Gastrocnemius medialis (tissue), 4 donors: Measurements from ENCODE around the gene STK17B. TPM values are rescaled to one million over a fixed set of nuclear protein-coding genes. Genes with fewer than 3 reads are reported as not detected.
"Not testable (repeated sequence)": the region's sequence is repeated elsewhere in the genome, so short reads cannot be mapped to it uniquely, and the experiment has no call there.

Experiments
- ATAC-seq, 2 donors: fragments of 150-250 bp; one replicate each; pipeline ENCODE4 v1.9.1; 2016
- DNase-seq, 2 donors: peaks; one replicate each; pipeline ENCODE4 v3.0.0-alpha.2; 2019
- H3K27ac ChIP-seq, 4 donors: fragments of 200-600 bp; sonication (generic); 1 replicate in 1 of 4; 2 replicates in 3 of 4; pipeline ENCODE4 v1.5.1; 2016 to 2018; ENCODE audit warnings: mild to moderate bottlenecking in 2 of 4, moderate library complexity in 1 of 4
- H3K27me3 ChIP-seq, 3 donors: fragments of 200-600 bp; sonication (generic) in 2 of 3; 1 replicate in 1 of 3; 2 replicates in 2 of 3; pipeline versions ENCODE4 v1.5.1 to v1.6.0; 2016 to 2019; ENCODE audit warnings: mild to moderate bottlenecking in 1 of 3, moderate library complexity in 1 of 3
- H3K36me3 ChIP-seq, 2 donors: fragments of 200-600 bp; sonication (generic) in 1 of 2; one replicate each; pipeline ENCODE4 v1.5.1; 2017 to 2018
- H3K4me1 ChIP-seq, 2 donors: fragments of 200-600 bp; sonication (generic) in 1 of 2; one replicate each; pipeline ENCODE4 v1.5.1; 2016 to 2017; ENCODE audit warnings: mild to moderate bottlenecking in 2 of 2
- H3K4me3 ChIP-seq, 4 donors: fragments of 200-600 bp; sonication (generic) in 3 of 4; 1 replicate in 1 of 4; 2 replicates in 3 of 4; pipeline ENCODE4 v1.5.1; 2016 to 2019; ENCODE audit warnings: mild to moderate bottlenecking in 2 of 4
- H3K9me3 ChIP-seq, 3 donors: fragments of 200-600 bp; sonication (generic) in 2 of 3; 1 replicate in 1 of 3; 2 replicates in 2 of 3; pipeline ENCODE4 v1.5.1; 2016 to 2019
- POLR2A ChIP-seq, 2 donors: fragments of 450-650 bp; IDR thresholded peaks; one replicate each; pipeline ENCODE4 v1.6.1; 2017; ENCODE audit warnings: antibody characterized with exemption in 2 of 2, mild to moderate bottlenecking in 2 of 2, moderate library complexity in 2 of 2
- in situ Hi-C, 4 donors: fragments of 200-750 bp; cut with MboI; loops; one replicate each; pipeline versions ENCODE4 v1.15.0 to v1.8.0; 2017; ENCODE audit warnings: low sequenced_read_pairs in 4 of 4
- intact Hi-C: fragments of 100-400 bp; cut with DNase I; formaldehyde crosslinking; loops from one replicate; pipeline ENCODE4 v1.15.1; 2023; ENCODE audit warnings: low total_unique reads
- total RNA-seq, 4 donors: library from RNA; depleted of rRNA; stranded (reverse); fragments of >200 nt; gene quantifications; one replicate each; pipeline versions ENCODE4 v1.1.0 to v1.2.3, GENCODE V29; 2016
- TF ChIP-seq, protein P1 (sequence below), 5 experiments: fragments of 450-650 bp in 3 of 5; fragments of 200-600 bp in 2 of 5; sonication (generic) in 2 of 5; IDR thresholded peaks in 4 of 5; conservative IDR thresholded peaks in 1 of 5; 1 replicate in 4 of 5; 2 replicates in 1 of 5; pipeline ENCODE4 v1.5.1; 2016 to 2019; ENCODE audit warnings: antibody characterized with exemption in 5 of 5, mild to moderate bottlenecking in 3 of 5, moderate library complexity in 3 of 5

STK17B gene
- total RNA-seq, 4 donors from 2014 or later: 4.4 to 11.5 (median 8.8) TPM

DNA sequence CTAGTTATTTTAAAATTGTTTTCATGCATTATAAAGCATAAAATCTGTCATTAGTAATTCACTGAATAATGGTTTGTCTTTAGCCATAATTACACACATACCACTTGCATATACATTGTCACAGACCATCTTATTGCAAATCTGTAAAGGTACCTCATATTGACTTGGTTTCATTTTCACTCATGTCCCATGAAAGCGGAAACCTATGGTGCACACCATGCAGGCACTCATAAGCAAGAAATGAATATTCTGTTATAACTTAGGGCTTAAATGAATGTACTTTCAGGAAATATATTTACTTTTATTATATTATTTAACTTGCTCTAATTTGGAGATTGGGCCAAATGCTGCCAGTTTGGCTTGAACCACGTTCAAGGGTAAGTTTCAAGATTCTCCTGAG is 29.2 kb upstream of the STK17B start:
- DNase-seq (no peak), ATAC-seq (no peak)
- in situ Hi-C loops: no loop called here
- Histone ChIP-seq H3K4me3 (no peak overlapping the region), H3K4me1 (peaks cover 0 to 8% of the 10 kb centered on the region in 2 donors), H3K36me3 (no peaks in the 10 kb centered on the region), H3K9me3 (no peaks in the 10 kb centered on the region), H3K27ac (peak overlapping the region in 1 of 4 donors; percentile 26), H3K27me3 (no peaks in the 10 kb centered on the region)
- TF ChIP-seq, protein P1, sequence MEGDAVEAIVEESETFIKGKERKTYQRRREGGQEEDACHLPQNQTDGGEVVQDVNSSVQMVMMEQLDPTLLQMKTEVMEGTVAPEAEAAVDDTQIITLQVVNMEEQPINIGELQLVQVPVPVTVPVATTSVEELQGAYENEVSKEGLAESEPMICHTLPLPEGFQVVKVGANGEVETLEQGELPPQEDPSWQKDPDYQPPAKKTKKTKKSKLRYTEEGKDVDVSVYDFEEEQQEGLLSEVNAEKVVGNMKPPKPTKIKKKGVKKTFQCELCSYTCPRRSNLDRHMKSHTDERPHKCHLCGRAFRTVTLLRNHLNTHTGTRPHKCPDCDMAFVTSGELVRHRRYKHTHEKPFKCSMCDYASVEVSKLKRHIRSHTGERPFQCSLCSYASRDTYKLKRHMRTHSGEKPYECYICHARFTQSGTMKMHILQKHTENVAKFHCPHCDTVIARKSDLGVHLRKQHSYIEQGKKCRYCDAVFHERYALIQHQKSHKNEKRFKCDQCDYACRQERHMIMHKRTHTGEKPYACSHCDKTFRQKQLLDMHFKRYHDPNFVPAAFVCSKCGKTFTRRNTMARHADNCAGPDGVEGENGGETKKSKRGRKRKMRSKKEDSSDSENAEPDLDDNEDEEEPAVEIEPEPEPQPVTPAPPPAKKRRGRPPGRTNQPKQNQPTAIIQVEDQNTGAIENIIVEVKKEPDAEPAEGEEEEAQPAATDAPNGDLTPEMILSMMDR (IDR thresholded peaks at IDR 0.05 in 4 of 5, conservative IDR thresholded peaks at IDR 0.05 in 1 of 5): no peak
- no peak for TF ChIP-seq POLR2A (IDR thresholded peaks at IDR 0.05)
- intact Hi-C loops: no loop called here

DNA sequence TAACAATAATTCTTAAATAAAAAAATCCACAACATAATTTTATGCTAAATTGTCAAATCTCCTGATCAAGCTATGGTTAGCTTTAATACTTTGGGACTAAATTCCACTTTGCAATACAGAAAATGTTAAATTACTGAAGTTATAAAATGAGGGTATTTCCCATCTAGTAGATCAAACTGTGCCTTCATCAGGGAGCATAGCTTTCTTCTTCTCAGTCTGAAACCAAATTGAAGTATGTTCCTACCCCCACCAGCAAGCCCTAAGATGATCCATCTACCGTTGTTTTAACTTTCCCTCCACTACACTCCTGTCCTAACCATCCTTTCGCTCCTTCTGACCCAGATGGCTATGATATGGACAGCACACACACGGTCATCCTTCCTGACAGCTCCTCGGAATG is 24.4 kb upstream of the STK17B start:
- H3K27ac ChIP-seq: no peak overlapping the region
- ATAC-seq (no peak), DNase-seq (no peak)
- H3K9me3 ChIP-seq: no peaks in the 10 kb centered on the region
- intact Hi-C loops (loop anchor here (1.0 kb wide), 1 partner anchor 11 kb away; no protein-coding TSS in a partner anchor), in situ Hi-C loops (no loop called here)
- no peaks in the 10 kb centered on the region for H3K36me3 ChIP-seq
- no peaks in the 10 kb centered on the region for H3K27me3 ChIP-seq
- TF ChIP-seq POLR2A (IDR thresholded peaks at IDR 0.05): no peak
- TF ChIP-seq, protein P1 (IDR thresholded peaks at IDR 0.05 in 4 of 5, conservative IDR thresholded peaks at IDR 0.05 in 1 of 5): no peak
- H3K4me1 ChIP-seq: no peaks in the 10 kb centered on the region
- H3K4me3 ChIP-seq: no peak overlapping the region

DNA sequence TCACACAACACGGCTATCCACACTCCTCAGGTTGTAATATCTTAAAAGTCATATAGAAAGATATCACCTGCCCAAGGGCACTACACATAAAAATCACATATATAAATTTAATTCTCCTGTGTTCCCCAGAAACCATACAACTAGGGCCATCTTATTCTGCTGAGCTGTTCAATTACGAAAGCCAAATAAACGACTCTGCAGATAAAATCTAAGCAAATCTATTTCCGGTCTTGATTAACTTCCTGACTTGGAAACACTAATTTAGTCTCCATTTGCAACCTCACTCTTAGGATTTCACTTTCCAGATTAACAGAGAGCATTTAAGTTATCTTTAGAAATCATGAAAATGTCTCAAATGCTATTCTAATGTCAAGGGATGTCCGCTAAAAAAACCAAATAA is 23.9 kb upstream of the STK17B start:
- DNase-seq (no peak), ATAC-seq (no peak)
- in situ Hi-C loops (no loop called here), intact Hi-C loops (loop anchor here (1.0 kb wide), 1 partner anchor 11 kb away; no protein-coding TSS in a partner anchor)
- Histone ChIP-seq H3K27ac (no peak overlapping the region), H3K36me3 (no peaks in the 10 kb centered on the region), H3K9me3 (no peaks in the 10 kb centered on the region), H3K27me3 (no peaks in the 10 kb centered on the region), H3K4me1 (no peaks in the 10 kb centered on the region), H3K4me3 (no peak overlapping the region)
- TF ChIP-seq, protein P1 (IDR thresholded peaks at IDR 0.05 in 4 of 5, conservative IDR thresholded peaks at IDR 0.05 in 1 of 5): no peak
- TF ChIP-seq POLR2A (IDR thresholded peaks at IDR 0.05): no peak

DNA sequence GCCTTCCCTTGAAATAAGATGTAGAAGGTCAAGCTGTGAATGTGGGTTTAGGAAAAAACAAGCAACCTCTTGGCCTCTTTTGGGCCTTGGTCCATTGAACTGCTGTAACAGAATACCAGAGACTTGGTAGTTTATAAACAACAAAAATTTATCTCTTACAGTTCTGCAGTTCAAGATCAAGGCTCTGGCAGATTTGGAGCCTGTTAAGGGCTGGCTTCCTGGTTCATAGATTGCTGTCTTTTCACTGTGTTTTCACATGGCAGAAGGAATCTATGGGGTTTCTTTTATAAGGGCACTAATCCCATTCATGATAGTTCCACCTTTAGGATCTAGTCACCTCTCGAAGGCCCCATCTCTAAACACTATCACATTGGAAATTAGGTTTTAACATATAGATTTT is 20.2 kb upstream of the STK17B start:
- TF ChIP-seq POLR2A (IDR thresholded peaks at IDR 0.05): no peak
- TF ChIP-seq, protein P1 (IDR thresholded peaks at IDR 0.05 in 4 of 5, conservative IDR thresholded peaks at IDR 0.05 in 1 of 5): no peak
- Histone ChIP-seq H3K4me3 (no peak overlapping the region), H3K36me3 (no peaks in the 10 kb centered on the region), H3K27ac (no peak overlapping the region), H3K9me3 (no peaks in the 10 kb centered on the region), H3K4me1 (no peaks in the 10 kb centered on the region), H3K27me3 (no peaks in the 10 kb centered on the region)
- ATAC-seq: no peak
- intact Hi-C loops: no loop called here
- no peak for DNase-seq
- in situ Hi-C loops: no loop called here

DNA sequence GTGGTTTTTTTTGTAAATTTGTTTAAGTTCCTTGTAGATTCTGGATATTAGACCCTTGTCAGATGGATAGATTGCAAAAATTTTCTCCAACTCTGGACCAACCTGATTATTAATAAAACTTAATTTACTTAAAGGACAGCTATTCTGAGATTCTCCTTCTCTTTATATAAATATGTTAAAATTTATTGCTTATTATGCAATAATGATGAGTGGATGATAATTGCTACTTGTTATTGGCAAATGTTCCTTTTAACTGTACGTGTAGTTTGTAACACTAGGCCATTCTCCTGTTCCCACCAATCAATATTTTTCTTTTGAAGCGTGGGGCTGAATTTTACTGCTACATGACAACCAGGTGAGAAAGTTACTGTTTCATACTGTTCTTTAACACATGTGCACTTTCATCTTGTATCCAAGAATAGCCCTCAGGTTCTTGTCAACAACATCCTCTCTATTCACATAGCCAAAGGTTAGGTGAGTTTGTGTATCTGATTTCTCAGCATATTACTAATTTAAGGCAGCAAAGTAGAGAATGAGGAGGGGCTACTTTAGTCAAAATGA is 16.6 kb upstream of the STK17B start:
- no peaks in the 10 kb centered on the region for H3K36me3 ChIP-seq
- in situ Hi-C loops (no loop called here), intact Hi-C loops (no loop called here)
- H3K9me3 ChIP-seq: no peaks in the 10 kb centered on the region
- DNase-seq (no peak), ATAC-seq (no peak)
- H3K27me3 ChIP-seq: no peaks in the 10 kb centered on the region
- no peak overlapping the region for H3K27ac ChIP-seq
- H3K4me1 ChIP-seq: no peaks in the 10 kb centered on the region
- TF ChIP-seq, protein P1 (IDR thresholded peaks at IDR 0.05 in 4 of 5, conservative IDR thresholded peaks at IDR 0.05 in 1 of 5): no peak
- no peak for TF ChIP-seq POLR2A (IDR thresholded peaks at IDR 0.05)
- no peak overlapping the region for H3K4me3 ChIP-seq

DNA sequence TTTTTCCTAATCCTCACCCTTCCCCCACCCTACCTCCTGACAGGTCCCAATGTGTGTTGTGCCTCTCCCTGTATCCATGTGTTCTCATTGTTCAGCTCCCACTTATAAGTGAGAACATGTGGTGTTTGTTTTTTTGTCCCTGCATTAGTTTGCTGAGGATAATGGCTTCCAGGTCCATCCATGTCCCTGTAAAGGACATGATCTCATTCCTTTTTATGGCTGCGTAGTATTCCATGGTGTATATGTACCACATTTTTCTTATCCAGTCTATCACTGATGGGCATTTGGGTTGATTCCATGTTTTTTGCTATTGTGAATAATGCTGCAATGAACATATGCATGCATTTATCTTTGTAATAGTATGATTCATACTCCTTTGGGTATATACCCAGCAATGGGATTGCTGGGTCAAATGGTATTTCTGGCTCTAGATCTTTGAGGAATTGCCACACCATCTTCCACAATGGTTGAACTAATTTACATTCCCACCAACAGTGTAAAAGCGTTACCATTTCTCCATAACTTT is 15.9 kb upstream of the STK17B start:
- H3K9me3 ChIP-seq, H3K4me3 ChIP-seq, H3K27me3 ChIP-seq, in situ Hi-C loops, DNase-seq, ATAC-seq, H3K27ac ChIP-seq, H3K4me1 ChIP-seq, H3K36me3 ChIP-seq, intact Hi-C loops: not testable (repeated sequence)
